ENCODE data around the gene PEAR1.

GRCh38 chr1:156949127-156949526, 55.6 kb downstream of the PEAR1 start:
- no peak for TF ChIP-seq CTCF (conservative IDR thresholded peaks at IDR 0.05; ENCODE audit: low read depth, low read length)
- TF ChIP-seq EZH2 (IDR thresholded peaks at IDR 0.05; ENCODE audit: low read length, unreplicated experiment), result no peak
- no peak for TF ChIP-seq EZH2phosphoT487 (IDR thresholded peaks at IDR 0.05; ENCODE audit: borderline replicate concordance, low read length)
